Suppressor macrophage treated with lipopolysaccharide for 1 hour (primary cell): ENCODE data around the gene TRPC4.

Experiments used
- DNase-seq, 3 donors: peaks; one replicate each; pipeline ENCODE4 v3.0.0-alpha.2; 2020 to 2022

The TRPC4 gene

GRCh38 chr13:37652596-37652995 lies 217.0 kb downstream of the TRPC4 start:
- no peak for DNase-seq

- no peak for DNase-seq
These were observed 217.7 kb downstream of the TRPC4 start for GRCh38 chr13:37651891-37652290.

GRCh38 chr13:37648609-37649008 lies 221.0 kb downstream of the TRPC4 start:
- no peak for DNase-seq

GRCh38 chr13:37647031-37647650 lies 222.4 kb downstream of the TRPC4 start:
- no peak for DNase-seq

- no peak for DNase-seq
These were observed 223.0 kb downstream of the TRPC4 start for GRCh38 chr13:37646531-37646930.

- DNase-seq, result no peak
These were observed 224.3 kb downstream of the TRPC4 start for GRCh38 chr13:37645181-37645740.

- DNase-seq, result no peak
These were observed 228.2 kb downstream of the TRPC4 start for GRCh38 chr13:37641391-37641790.

- no peak for DNase-seq
These were observed 229.1 kb downstream of the TRPC4 start for GRCh38 chr13:37640499-37640898.

- DNase-seq, result no peak
These were observed 232.9 kb downstream of the TRPC4 start for GRCh38 chr13:37636701-37637100.

GRCh38 chr13:37632294-37632693 lies 237.3 kb downstream of the TRPC4 start:
- DNase-seq, result no peak

- no peak for DNase-seq
These were observed 242.1 kb downstream of the TRPC4 start for GRCh38 chr13:37627428-37627827.

- DNase-seq, result no peak
These were observed 247.7 kb downstream of the TRPC4 start for GRCh38 chr13:37621811-37622361.

GRCh38 chr13:37618554-37618953 lies 251.0 kb downstream of the TRPC4 start:
- DNase-seq, result no peak

- no peak for DNase-seq
These were observed 252.4 kb downstream of the TRPC4 start for GRCh38 chr13:37617173-37617572.

- DNase-seq, result no peak
These were observed 253.4 kb downstream of the TRPC4 start for GRCh38 chr13:37616131-37616530.

- DNase-seq, result no peak
These were observed 254.3 kb downstream of the TRPC4 start for GRCh38 chr13:37615276-37615675.

GRCh38 chr13:37613638-37614037 lies 255.9 kb downstream of the TRPC4 start:
- no peak for DNase-seq

- no peak for DNase-seq
These were observed 256.3 kb downstream of the TRPC4 start for GRCh38 chr13:37613236-37613635.

- DNase-seq, result no peak
These were observed 260.7 kb downstream of the TRPC4 start for GRCh38 chr13:37608750-37609339.

- no peak for DNase-seq
These were observed 266.7 kb downstream of the TRPC4 start for GRCh38 chr13:37602733-37603381.

GRCh38 chr13:37601648-37602440 lies 267.7 kb downstream of the TRPC4 start:
- DNase-seq, result no peak

- no peak for DNase-seq
These were observed 270.1 kb downstream of the TRPC4 start for GRCh38 chr13:37599519-37599918.

- no peak for DNase-seq
These were observed 271.0 kb downstream of the TRPC4 start, which contains the start of gene POSTN for GRCh38 chr13:37598597-37598996. Gene POSTN, minus strand, starts transcription at chr13:37598768. Its CDS starts 42 bp downstream, at chr13:37598726.
